DOHH2 (cell line): Measurements from ENCODE around the gene ZDHHC13.

Experiments
- H3F3A ChIP-seq: fragments of 200-600 bp; sonication (generic), shearing (Covaris generic); 2 replicates; pipeline ENCODE4 v1.6.0; 2016; ENCODE audit warnings: antibody characterized with exemption, mild to moderate bottlenecking; ENCODE audit not compliant: control insufficient read depth, insufficient read depth
- H3K27ac ChIP-seq: fragments of 200-600 bp; sonication (generic); 2 replicates; pipeline ENCODE4 v1.5.1; 2014; ENCODE audit warnings: low read depth, mild to moderate bottlenecking, low read length, moderate library complexity
- H3K27me3 ChIP-seq: fragments of 200-600 bp; sonication (generic); 2 replicates; pipeline ENCODE4 v1.6.1; 2014; ENCODE audit warnings: mild to moderate bottlenecking, low read length, mixed read lengths; ENCODE audit not compliant: control insufficient read depth
- H3K36me3 ChIP-seq: fragments of 200-600 bp; sonication (generic); 2 replicates; pipeline ENCODE4 v1.6.1; 2014; ENCODE audit warnings: mild to moderate bottlenecking, low read length, moderate library complexity, mixed read lengths; ENCODE audit not compliant: control insufficient read depth
- H3K4me1 ChIP-seq: fragments of 200-600 bp; sonication (generic); 2 replicates; pipeline ENCODE4 v1.6.1; 2014; ENCODE audit warnings: mild to moderate bottlenecking, low read length, mixed read lengths; ENCODE audit not compliant: control insufficient read depth
- H3K4me2 ChIP-seq: fragments of 200-600 bp; sonication (generic); 2 replicates; pipeline ENCODE4 v1.6.0; 2014; ENCODE audit warnings: mild to moderate bottlenecking, low read length, moderate library complexity
- H3K4me3 ChIP-seq: fragments of 200-600 bp; sonication (generic); 2 replicates; pipeline ENCODE4 v1.5.1; 2014; ENCODE audit warnings: mild to moderate bottlenecking, low read length, mixed read lengths
- H3K79me2 ChIP-seq: fragments of 200-600 bp; sonication (generic); 2 replicates; pipeline ENCODE4 v1.6.1; 2014; ENCODE audit warnings: mild to moderate bottlenecking, low read length, mixed read lengths; ENCODE audit not compliant: control insufficient read depth
- H3K9me2 ChIP-seq: fragments of 200-600 bp; sonication (generic); replicated peaks from 2 replicates; pipeline ENCODE4 v1.6.1; 2014; ENCODE audit warnings: mild to moderate bottlenecking, low read length, mixed read lengths; ENCODE audit not compliant: control insufficient read depth
- H3K9me3 ChIP-seq: fragments of 200-600 bp; sonication (generic); 2 replicates; pipeline ENCODE4 v1.6.1; 2014; ENCODE audit warnings: antibody characterized with exemption, low read length, mixed read lengths; ENCODE audit not compliant: control insufficient read depth, insufficient read depth
- H4K20me1 ChIP-seq: fragments of 200-600 bp; sonication (generic); 2 replicates; pipeline ENCODE4 v1.6.0; 2014; ENCODE audit warnings: low read depth, mild to moderate bottlenecking, antibody characterized with exemption, low read length, moderate library complexity; ENCODE audit not compliant: control insufficient read depth, insufficient read depth
- CTCF ChIP-seq: fragments of 200-600 bp; sonication (generic); IDR thresholded peaks from one replicate; pipeline ENCODE4 v1.5.1; 2014; ENCODE audit warnings: antibody characterized with exemption, mild to moderate bottlenecking, low read depth, low read length; ENCODE audit not compliant: poor library complexity, severe bottlenecking
- EZH2phosphoT487 ChIP-seq: fragments of 200-600 bp; sonication (generic); IDR thresholded peaks from 2 replicates; pipeline ENCODE4 v1.6.1; 2017; ENCODE audit warnings: borderline replicate concordance, mild to moderate bottlenecking, antibody characterized with exemption, low read length, moderate library complexity, mixed read lengths

The ZDHHC13 gene

GRCh38 chr11:19102521-19102900 is 14.5 kb upstream of the ZDHHC13 start:
- Histone ChIP-seq H3K79me2 (no peaks in the 10 kb centered on the region), H3K4me3 (no peak overlapping the region), H3K4me2 (no peak overlapping the region), H3K9me3 (no peaks in the 10 kb centered on the region), H3K9me2 (no peaks in the 10 kb centered on the region), H3K27me3 (peaks cover 6% of the 10 kb centered on the region; the same call in 1 of the 2 replicates), H3K4me1 (no peaks in the 10 kb centered on the region), H4K20me1 (no peaks in the 10 kb centered on the region), H3K27ac (no peak overlapping the region), H3K36me3 (no peaks in the 10 kb centered on the region), H3F3A (no peaks in the 10 kb centered on the region)
- TF ChIP-seq EZH2phosphoT487 (no peak), CTCF (no peak)

- Histone ChIP-seq H3F3A (no peaks in the 10 kb centered on the region), H3K36me3 (no peaks in the 10 kb centered on the region), H4K20me1 (no peaks in the 10 kb centered on the region), H3K4me1 (no peaks in the 10 kb centered on the region), H3K4me3 (no peak overlapping the region), H3K79me2 (no peaks in the 10 kb centered on the region), H3K4me2 (no peak overlapping the region), H3K27ac (no peak overlapping the region), H3K27me3 (peaks cover 6% of the 10 kb centered on the region; the same call in 1 of the 2 replicates), H3K9me2 (no peaks in the 10 kb centered on the region), H3K9me3 (no peaks in the 10 kb centered on the region)
- TF ChIP-seq CTCF = no peak
- TF ChIP-seq EZH2phosphoT487 = no peak
Observed at GRCh38 chr11:19105011-19105410, 12.0 kb upstream of the ZDHHC13 start.

GRCh38 chr11:19107125-19107524 is 9.8 kb upstream of the ZDHHC13 start:
- Histone ChIP-seq H3K36me3 (no peaks in the 10 kb centered on the region), H4K20me1 (no peaks in the 10 kb centered on the region), H3K79me2 (no peaks in the 10 kb centered on the region), H3K9me3 (no peaks in the 10 kb centered on the region), H3K4me1 (no peaks in the 10 kb centered on the region), H3K27ac (no peak overlapping the region), H3F3A (no peaks in the 10 kb centered on the region), H3K27me3 (peaks cover 9% of the 10 kb centered on the region; the same call in 1 of the 2 replicates), H3K9me2 (no peaks in the 10 kb centered on the region), H3K4me2 (no peak overlapping the region), H3K4me3 (no peak overlapping the region)
- TF ChIP-seq EZH2phosphoT487 = no peak
- no peak for TF ChIP-seq CTCF

GRCh38 chr11:19110295-19110694 is 6.7 kb upstream of the ZDHHC13 start:
- Histone ChIP-seq H3K4me1 (no peaks in the 10 kb centered on the region), H4K20me1 (no peaks in the 10 kb centered on the region), H3K79me2 (no peaks in the 10 kb centered on the region), H3F3A (no peaks in the 10 kb centered on the region), H3K27me3 (peaks cover 4% of the 10 kb centered on the region; the same call in 1 of the 2 replicates), H3K4me2 (no peak overlapping the region), H3K4me3 (no peak overlapping the region), H3K9me2 (no peaks in the 10 kb centered on the region), H3K36me3 (no peaks in the 10 kb centered on the region), H3K27ac (no peak overlapping the region), H3K9me3 (no peaks in the 10 kb centered on the region)
- TF ChIP-seq CTCF (no peak), EZH2phosphoT487 (no peak)
